PC-9 (cell line): Measurements from ENCODE around the gene RASA1. TPM values are rescaled to one million over a fixed set of nuclear protein-coding genes. Genes with fewer than 3 reads are reported as not detected.

ENCODE experiments used
- BruUV-seq: library from RNA; stranded (reverse); fragments of 400-500 nt; replicated peaks from 2 replicates; lab custom pipeline; 2021; lab: Mats Ljungman, UMichigan
- CTCF ChIA-PET: fragments of 300-600 bp; sonication (Branson Sonifier 250); formaldehyde crosslinking; loops from one replicate; lab custom pipeline; 2022; ENCODE audit warnings: antibody characterized with exemption; lab: Charles Lee
- POLR2A ChIA-PET: fragments of 300-600 bp; sonication (Branson Sonifier 250); formaldehyde crosslinking; loops from one replicate; lab custom pipeline; 2022; ENCODE audit warnings: antibody characterized with exemption; ENCODE audit not compliant: unreplicated experiment; lab: Charles Lee
- DNase-seq, 2 experiments: peaks; one replicate each; pipeline versions ENCODE4 v3.0.0 to v3.0.0-alpha.2; 2015 to 2022; ENCODE audit warnings: mixed read lengths in 1 of 2
- H2AFZ ChIP-seq: fragments of 200-600 bp; sonication (generic); 2 replicates; pipeline ENCODE4 v1.8.1; 2017; ENCODE audit warnings: antibody characterized with exemption
- H3F3A ChIP-seq: fragments of 200-600 bp; sonication (generic); 2 replicates; pipeline ENCODE4 v1.8.1; 2017; ENCODE audit warnings: antibody characterized with exemption, mild to moderate bottlenecking, low read depth; ENCODE audit not compliant: insufficient read depth
- H3K27ac ChIP-seq: fragments of 200-600 bp; sonication (generic); 2 replicates; pipeline ENCODE4 v1.6.1; 2016; ENCODE audit warnings: mixed run types
- H3K27me3 ChIP-seq: fragments of 200-600 bp; sonication (generic); 2 replicates; pipeline ENCODE4 v1.6.1; 2016; ENCODE audit warnings: low read depth, mixed run types; ENCODE audit not compliant: insufficient read depth
- H3K36me3 ChIP-seq: fragments of 200-600 bp; sonication (generic); 2 replicates; pipeline ENCODE4 v1.6.1; 2016; ENCODE audit warnings: low read depth, mixed run types
- H3K4me1 ChIP-seq: fragments of 200-600 bp; sonication (generic); replicated peaks from 2 replicates; pipeline ENCODE4 v1.6.1; 2016; ENCODE audit warnings: mixed run types; ENCODE audit not compliant: insufficient read depth
- H3K4me2 ChIP-seq: fragments of 200-600 bp; sonication (generic); 2 replicates; pipeline ENCODE4 v1.6.1; 2017; ENCODE audit warnings: mixed run types
- H3K4me3 ChIP-seq: fragments of 200-600 bp; sonication (generic); 2 replicates; pipeline ENCODE4 v1.6.1; 2016; ENCODE audit warnings: mixed run types
- H3K79me2 ChIP-seq: fragments of 200-600 bp; sonication (generic); 2 replicates; pipeline ENCODE4 v1.6.1; 2017; ENCODE audit warnings: low read depth, mixed run types
- H3K9me2 ChIP-seq: fragments of 200-600 bp; sonication (generic); 2 replicates; pipeline ENCODE4 v1.8.1; 2017; ENCODE audit warnings: mild to moderate bottlenecking; ENCODE audit not compliant: insufficient read depth
- H3K9me3 ChIP-seq: fragments of 200-600 bp; sonication (generic); 2 replicates; pipeline ENCODE4 v1.8.1; 2016; ENCODE audit warnings: low read depth; ENCODE audit not compliant: insufficient read depth
- H4K20me1 ChIP-seq: fragments of 200-600 bp; sonication (generic); 2 replicates; pipeline ENCODE4 v1.8.1; 2017; ENCODE audit not compliant: insufficient read depth
- CTCF ChIP-seq: fragments of 200-600 bp; sonication (generic); conservative IDR thresholded peaks from 2 replicates; pipeline ENCODE4 v1.6.1; 2017; ENCODE audit warnings: mixed run types, antibody characterized with exemption, mild to moderate bottlenecking, moderate library complexity
- EZH2 ChIP-seq: fragments of 200-600 bp; sonication (generic); IDR thresholded peaks from 2 replicates; pipeline ENCODE4 v1.8.0; 2017; ENCODE audit warnings: antibody characterized with exemption, low read depth
- intact Hi-C: fragments of 100-400 bp; cut with micrococcal nuclease; formaldehyde crosslinking; loops from one replicate; pipeline ENCODE4 v1.10.0; 2022; ENCODE audit not compliant: unreplicated experiment
- total RNA-seq: library from RNA; stranded (reverse); gene quantifications from 2 replicates; pipeline ENCODE4 v1.2.3, GENCODE V29; 2021

Gene RASA1
- total RNA-seq, 1 experiment from 2014 or later, result 66.6 TPM

- Histone ChIP-seq H3K9me3 (no peaks in the 10 kb centered on the region), H3K4me3 (no peak overlapping the region), H3K27me3 (no peaks in the 10 kb centered on the region), H3F3A (no peaks in the 10 kb centered on the region), H3K27ac (no peak overlapping the region), H3K79me2 (no peaks in the 10 kb centered on the region), H2AFZ (no peak overlapping the region), H3K4me2 (no peak overlapping the region), H3K36me3 (0 out of 2 replicates have a peak, but pooled peaks cover 4% of the 10 kb centered on the region), H4K20me1 (no peaks in the 10 kb centered on the region), H3K9me2 (no peaks in the 10 kb centered on the region), H3K4me1 (no peaks in the 10 kb centered on the region)
- intact Hi-C loops, result no loop called here
- CTCF ChIA-PET, result interaction anchor here (0.8 kb wide), 1 partner anchor 50 kb away, joined by 4 read pairs; no protein-coding TSS in a partner anchor
- BruUV-seq, result no TSS peak
- TF ChIP-seq CTCF (no peak), EZH2 (no peak)
- DNase-seq, result no peak
- POLR2A ChIA-PET, result no interaction called here
Observed at GRCh38 chr5:87340716-87341115, 73.0 kb downstream of the RASA1 start.

- Histone ChIP-seq H3K27ac (no peak overlapping the region), H3K4me1 (no peaks in the 10 kb centered on the region), H3F3A (no peaks in the 10 kb centered on the region), H3K36me3 (0 out of 2 replicates have a peak, but pooled peaks cover 12% of the 10 kb centered on the region), H3K9me3 (no peaks in the 10 kb centered on the region), H3K79me2 (no peaks in the 10 kb centered on the region), H3K4me2 (no peak overlapping the region), H3K4me3 (no peak overlapping the region), H4K20me1 (no peaks in the 10 kb centered on the region), H2AFZ (no peak overlapping the region), H3K9me2 (no peaks in the 10 kb centered on the region), H3K27me3 (no peaks in the 10 kb centered on the region)
- ChIA-PET POLR2A (no interaction called here), CTCF (no interaction called here)
- BruUV-seq, result no TSS peak
- no peak for TF ChIP-seq EZH2
- TF ChIP-seq CTCF, result no peak
- intact Hi-C loops, result no loop called here
- no peak for DNase-seq
Observed at GRCh38 chr5:87347272-87347671, 79.6 kb downstream of the RASA1 start.

- no peak for TF ChIP-seq EZH2
- TF ChIP-seq CTCF, result no peak
- Histone ChIP-seq H3K27me3 (no peaks in the 10 kb centered on the region), H3K4me1 (no peaks in the 10 kb centered on the region), H3K79me2 (no peaks in the 10 kb centered on the region), H4K20me1 (no peaks in the 10 kb centered on the region), H3K9me3 (no peaks in the 10 kb centered on the region), H3K9me2 (no peaks in the 10 kb centered on the region), H2AFZ (no peak overlapping the region), H3K27ac (no peak overlapping the region), H3K4me3 (no peak overlapping the region), H3K36me3 (0 out of 2 replicates have a peak, but pooled peaks cover 9% of the 10 kb centered on the region), H3K4me2 (no peak overlapping the region), H3F3A (no peaks in the 10 kb centered on the region)
- no peak for DNase-seq
- intact Hi-C loops, result no loop called here
- BruUV-seq, result no TSS peak
- CTCF ChIA-PET, result no interaction called here
- POLR2A ChIA-PET, result no interaction called here
Observed at GRCh38 chr5:87347841-87348240, 80.2 kb downstream of the RASA1 start.
